GM12892 (cell line): Measurements from ENCODE around the gene SDK1.

Experiments
- POLR2A ChIP-seq: IDR thresholded peaks from 2 replicates; pipeline ENCODE4 v1.6.1; 2011; ENCODE audit warnings: low read depth, low read length, control low read depth
- POLR2AphosphoS5 ChIP-seq: IDR thresholded peaks from 2 replicates; pipeline ENCODE4 v1.6.1; 2011; ENCODE audit warnings: low read depth, low read length, control low read depth
- TAF1 ChIP-seq: IDR thresholded peaks from 2 replicates; pipeline ENCODE4 v1.6.1; 2011; ENCODE audit warnings: low read depth, mild to moderate bottlenecking, control low read depth, low read length, borderline replicate concordance

GRCh38 chr7:3540456-3541220 lies 239.6 kb downstream of the SDK1 start:
- TF ChIP-seq POLR2AphosphoS5 (no peak), POLR2A (no peak), TAF1 (no peak)
